OCI-LY7 (cell line): ENCODE results near the gene SLC38A5. TPM values are rescaled to one million over a fixed set of nuclear protein-coding genes. Genes with fewer than 3 reads are reported as not detected.
"Not testable (repeated sequence)": the region's sequence is repeated elsewhere in the genome, so short reads cannot be mapped to it uniquely, and the experiment has no call there.

Source experiments
- BruUV-seq: library from RNA; stranded (reverse); fragments of 400-500 nt; replicated peaks from 2 replicates; lab custom pipeline; 2021; lab: Mats Ljungman, UMichigan
- CTCF ChIA-PET: fragments of 300-600 bp; sonication (Branson Sonifier 250); formaldehyde crosslinking; loops from one replicate; lab custom pipeline; 2022; ENCODE audit warnings: antibody characterized with exemption; ENCODE audit not compliant: unreplicated experiment; lab: Charles Lee
- POLR2A ChIA-PET: fragments of 300-600 bp; sonication (Branson Sonifier 250); formaldehyde crosslinking; loops from one replicate; lab custom pipeline; 2022; ENCODE audit warnings: antibody characterized with exemption; lab: Charles Lee
- DNase-seq: peaks from one replicate; pipeline ENCODE4 v3.0.0-alpha.2; 2015; ENCODE audit warnings: low spot score
- H2AFZ ChIP-seq: fragments of 200-600 bp; sonication (generic), shearing (Covaris generic); 2 replicates; pipeline ENCODE4 v1.6.1; 2014; ENCODE audit warnings: mild to moderate bottlenecking, antibody characterized with exemption, low read length, moderate library complexity
- H3K27ac ChIP-seq: fragments of 200-600 bp; sonication (generic); 2 replicates; pipeline ENCODE4 v1.5.1; 2014; ENCODE audit warnings: mixed run types, low read depth, mild to moderate bottlenecking, moderate library complexity, low read length, inconsistent platforms; ENCODE audit not compliant: poor library complexity, severe bottlenecking
- H3K36me3 ChIP-seq: fragments of 200-600 bp; sonication (generic); 2 replicates; pipeline ENCODE4 v1.6.1; 2014; ENCODE audit warnings: mild to moderate bottlenecking, antibody characterized with exemption, low read length, moderate library complexity, mixed read lengths; ENCODE audit not compliant: insufficient read depth
- H3K4me1 ChIP-seq: fragments of 200-600 bp; sonication (generic); 2 replicates; pipeline ENCODE4 v1.5.1; 2014; ENCODE audit warnings: mild to moderate bottlenecking, low read length; ENCODE audit not compliant: insufficient read depth, poor library complexity, severe bottlenecking
- H3K4me2 ChIP-seq: fragments of 200-600 bp; sonication (generic); 2 replicates; pipeline ENCODE4 v1.6.1; 2014; ENCODE audit warnings: mild to moderate bottlenecking, low read length
- H3K4me3 ChIP-seq: fragments of 200-600 bp; sonication (generic); 2 replicates; pipeline ENCODE4 v1.5.1; 2014; ENCODE audit warnings: mild to moderate bottlenecking, low read depth, low read length; ENCODE audit not compliant: poor library complexity, severe bottlenecking
- H3K79me2 ChIP-seq: fragments of 200-600 bp; sonication (generic); 2 replicates; pipeline ENCODE4 v1.6.1; 2016; ENCODE audit warnings: low read depth, mild to moderate bottlenecking, low read length, moderate library complexity, mixed read lengths; ENCODE audit not compliant: insufficient read depth
- H3K9me2 ChIP-seq: fragments of 200-600 bp; sonication (generic); 2 replicates; pipeline ENCODE4 v1.6.1; 2016; ENCODE audit warnings: mild to moderate bottlenecking, low read length, mixed read lengths; ENCODE audit not compliant: insufficient read depth
- H3K9me3 ChIP-seq: fragments of 200-600 bp; sonication (generic); 2 replicates; pipeline ENCODE4 v1.6.1; 2014; ENCODE audit warnings: mild to moderate bottlenecking, mixed run types, low read length, mixed read lengths
- H4K20me1 ChIP-seq: fragments of 200-600 bp; sonication (generic); 2 replicates; pipeline ENCODE4 v1.6.1; 2014; ENCODE audit warnings: mild to moderate bottlenecking, antibody characterized with exemption, low read length, moderate library complexity, mixed read lengths; ENCODE audit not compliant: insufficient read depth
- intact Hi-C: fragments of 100-400 bp; cut with micrococcal nuclease; formaldehyde crosslinking; loops from one replicate; pipeline ENCODE4 v1.10.0; 2022; ENCODE audit not compliant: unreplicated experiment
- small RNA-seq: library from RNA; depleted of rRNA; stranded (forward); fragments of <200 nt; gene quantifications from one replicate; pipeline ENCODE3, GENCODE V24; 2014
- total RNA-seq, 2 experiments: library from RNA; depleted of rRNA in 1 of 2; stranded (reverse); fragments of >200 nt in 1 of 2; shearing (Covaris generic) in 1 of 2; gene quantifications; 2 replicates each; pipeline ENCODE4 v1.2.3, GENCODE V29; 2014 to 2022

Gene SLC38A5
- total RNA-seq, 2 experiments from 2014 or later = 38.6 to 45.6 TPM

- H3K4me3 ChIP-seq, H3K4me2 ChIP-seq, H3K36me3 ChIP-seq, intact Hi-C loops, BruUV-seq, CTCF ChIA-PET, H2AFZ ChIP-seq, H3K4me1 ChIP-seq, POLR2A ChIA-PET, DNase-seq, H3K27ac ChIP-seq, H4K20me1 ChIP-seq, H3K9me3 ChIP-seq, H3K9me2 ChIP-seq, H3K79me2 ChIP-seq: not testable (repeated sequence)
Observed at GRCh38 chrX:48429606-48430005, 40.5 kb downstream of the SLC38A5 start.

DNA sequence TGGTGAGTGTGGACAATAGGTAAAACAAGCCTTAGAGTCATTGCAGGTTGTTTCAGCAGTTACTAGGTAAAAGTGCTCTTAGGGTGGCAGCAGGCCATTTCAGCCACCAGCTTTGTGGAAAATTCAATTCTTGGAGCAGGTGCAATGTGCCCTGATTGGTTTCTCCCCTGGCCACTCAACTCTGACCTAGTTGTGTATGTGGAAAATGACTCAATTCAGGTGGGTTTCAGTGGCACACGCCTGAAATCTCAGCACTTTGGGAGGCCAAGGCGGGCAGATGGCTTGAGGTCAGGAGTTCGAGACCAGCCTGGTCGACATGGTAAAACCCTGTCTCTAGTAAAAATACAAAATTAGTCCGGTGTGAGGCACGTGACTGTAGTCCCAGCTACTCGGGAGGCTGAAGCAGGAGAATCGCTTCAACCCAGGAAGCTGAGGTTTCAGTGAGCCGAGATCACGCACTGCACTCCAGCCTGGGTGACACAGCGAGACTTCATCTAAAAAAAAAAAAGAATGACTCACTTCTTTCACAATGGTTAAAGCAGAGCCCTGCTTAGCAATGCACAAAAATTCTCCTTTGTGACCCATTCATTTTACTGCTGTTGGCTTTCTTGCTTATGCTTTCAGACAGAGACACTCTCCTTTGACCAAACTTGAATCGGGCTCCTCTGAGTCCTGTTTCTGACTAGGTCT, 42.9 kb downstream of the SLC38A5 start:
- BruUV-seq, H3K9me2 ChIP-seq, POLR2A ChIA-PET, intact Hi-C loops, H4K20me1 ChIP-seq, H3K9me3 ChIP-seq, H3K79me2 ChIP-seq, H3K4me2 ChIP-seq, DNase-seq, H2AFZ ChIP-seq, H3K27ac ChIP-seq, CTCF ChIA-PET, H3K4me3 ChIP-seq, H3K36me3 ChIP-seq, H3K4me1 ChIP-seq: not testable (repeated sequence)

GRCh38 chrX:48411860-48412259, 58.2 kb downstream of the SLC38A5 start, which contains the start of gene SSX4B:
Gene SSX4B, minus strand, starts transcription at chrX:48411960. Its CDS starts 588 bp downstream, at chrX:48411372.
- DNase-seq, H3K9me2 ChIP-seq, H3K36me3 ChIP-seq, H3K4me1 ChIP-seq, POLR2A ChIA-PET, BruUV-seq, H3K9me3 ChIP-seq, H4K20me1 ChIP-seq, H3K4me2 ChIP-seq, H3K27ac ChIP-seq, CTCF ChIA-PET, intact Hi-C loops, H3K4me3 ChIP-seq, H3K79me2 ChIP-seq, H2AFZ ChIP-seq: not testable (repeated sequence)

Small RNA genes within 50 kb of the gene (small RNA-seq; reads per million reads assigned to genes)
- gene AL606490.4 = not detected

Other genes with a start within 250 kb of the SLC38A5 start
- not detected in 2 replicates for gene SSX1, start 214.9 kb downstream of the SLC38A5 start, total RNA-seq (2014; rRNA removed; shearing (Covaris generic))
- gene SSX1, start 214.9 kb downstream of the SLC38A5 start, total RNA-seq (2022) = not detected in 2 replicates
- not detected in 2 replicates for gene SSX3, start 113.6 kb downstream of the SLC38A5 start, total RNA-seq (2014; rRNA removed; shearing (Covaris generic))
- gene SSX3, start 113.6 kb downstream of the SLC38A5 start, total RNA-seq (2022) = not detected in 2 replicates
- gene SSX4, start 86.7 kb downstream of the SLC38A5 start, total RNA-seq (2014; rRNA removed; shearing (Covaris generic)) = not detected in 2 replicates
- gene SSX4, start 86.7 kb downstream of the SLC38A5 start, total RNA-seq (2022) = not detected in 2 replicates
- gene SSX4B, start 58.3 kb downstream of the SLC38A5 start, total RNA-seq (2014; rRNA removed; shearing (Covaris generic)) = not detected in 2 replicates
- gene SSX4B, start 58.3 kb downstream of the SLC38A5 start, total RNA-seq (2022) = not detected in 2 replicates
- gene FTSJ1, start 5.9 kb upstream of the SLC38A5 start, total RNA-seq (2014; rRNA removed; shearing (Covaris generic)) = 55.7 and 66.1 TPM in 2 replicates
- 51.8 and 54.7 TPM in 2 replicates for gene FTSJ1, start 5.9 kb upstream of the SLC38A5 start, total RNA-seq (2022)
- gene PORCN, start 38.7 kb upstream of the SLC38A5 start, total RNA-seq (2014; rRNA removed; shearing (Covaris generic)) = 4.2 and 8.4 TPM in 2 replicates
- gene PORCN, start 38.7 kb upstream of the SLC38A5 start, total RNA-seq (2022) = 9.9 and 11.3 TPM in 2 replicates
- 94.4 and 101 TPM in 2 replicates for gene EBP, start 51.5 kb upstream of the SLC38A5 start, total RNA-seq (2014; rRNA removed; shearing (Covaris generic))
- gene EBP, start 51.5 kb upstream of the SLC38A5 start, total RNA-seq (2022) = 110 and 126 TPM in 2 replicates
- 6.8 and 7.6 TPM in 2 replicates for gene TBC1D25, start 69.5 kb upstream of the SLC38A5 start, total RNA-seq (2014; rRNA removed; shearing (Covaris generic))
- gene TBC1D25, start 69.5 kb upstream of the SLC38A5 start, total RNA-seq (2022) = 11.2 and 14.1 TPM in 2 replicates
- 149 and 156 TPM in 2 replicates for gene RBM3, start 104.2 kb upstream of the SLC38A5 start, total RNA-seq (2014; rRNA removed; shearing (Covaris generic))
- gene RBM3, start 104.2 kb upstream of the SLC38A5 start, total RNA-seq (2022) = 188 and 202 TPM in 2 replicates
- 46.7 and 55.6 TPM in 2 replicates for gene WDR13, start 127.2 kb upstream of the SLC38A5 start, total RNA-seq (2014; rRNA removed; shearing (Covaris generic))
- 40.3 and 58.5 TPM in 2 replicates for gene WDR13, start 127.2 kb upstream of the SLC38A5 start, total RNA-seq (2022)
- 43.9 and 44.8 TPM in 2 replicates for gene WAS, start 213.5 kb upstream of the SLC38A5 start, total RNA-seq (2014; rRNA removed; shearing (Covaris generic))
- 87.0 and 89.7 TPM in 2 replicates for gene WAS, start 213.5 kb upstream of the SLC38A5 start, total RNA-seq (2022)
- 21.1 and 27.0 TPM in 2 replicates for gene SUV39H1, start 226.5 kb upstream of the SLC38A5 start, total RNA-seq (2014; rRNA removed; shearing (Covaris generic))
- 33.0 and 34.2 TPM in 2 replicates for gene SUV39H1, start 226.5 kb upstream of the SLC38A5 start, total RNA-seq (2022)